GM23248 (cell line): ENCODE measurements around the gene MMP7. TPM values are rescaled to one million over a fixed set of nuclear protein-coding genes. Genes with fewer than 3 reads are reported as not detected.

Experiments
- DNase-seq: peaks from one replicate; pipeline ENCODE4 v3.0.0-alpha.2; 2015
- H2AFZ ChIP-seq: fragments of 200-600 bp; sonication (generic); 2 replicates; pipeline ENCODE4 v1.6.1; 2016; ENCODE audit warnings: antibody characterized with exemption
- H3F3A ChIP-seq: fragments of 200-600 bp; sonication (generic); 2 replicates; pipeline ENCODE4 v1.6.1; 2016; ENCODE audit warnings: mild to moderate bottlenecking, antibody characterized with exemption, mixed run types; ENCODE audit not compliant: insufficient read depth
- H3K27ac ChIP-seq: fragments of 200-600 bp; sonication (generic); 2 replicates; pipeline ENCODE4 v1.5.1; 2016; ENCODE audit warnings: mild to moderate bottlenecking
- H3K27me3 ChIP-seq: fragments of 200-600 bp; sonication (generic); replicated peaks from 2 replicates; pipeline ENCODE4 v1.6.1; 2016; ENCODE audit warnings: mild to moderate bottlenecking; ENCODE audit not compliant: insufficient read depth
- H3K36me3 ChIP-seq: fragments of 200-600 bp; sonication (generic); 2 replicates; pipeline ENCODE4 v1.6.1; 2016; ENCODE audit warnings: low read depth, mild to moderate bottlenecking
- H3K4me1 ChIP-seq: fragments of 200-600 bp; sonication (generic); 2 replicates; pipeline ENCODE4 v1.6.1; 2016; ENCODE audit warnings: mild to moderate bottlenecking; ENCODE audit not compliant: insufficient read depth
- H3K4me2 ChIP-seq: fragments of 200-600 bp; sonication (generic); one replicate; pipeline ENCODE4 v1.6.1; 2016; ENCODE audit warnings: mild to moderate bottlenecking; ENCODE audit not compliant: unreplicated experiment
- H3K4me3 ChIP-seq: fragments of 200-600 bp; sonication (generic); 2 replicates; pipeline ENCODE4 v1.5.1; 2016; ENCODE audit warnings: mild to moderate bottlenecking
- H3K79me2 ChIP-seq: fragments of 200-600 bp; sonication (generic); 2 replicates; pipeline ENCODE4 v1.6.1; 2016; ENCODE audit warnings: mild to moderate bottlenecking; ENCODE audit not compliant: insufficient read depth
- H3K9ac ChIP-seq: fragments of 200-600 bp; sonication (generic); 2 replicates; pipeline ENCODE4 v1.6.1; 2016; ENCODE audit warnings: mild to moderate bottlenecking
- H3K9me2 ChIP-seq: fragments of 200-600 bp; sonication (generic); 2 replicates; pipeline ENCODE4 v1.6.1; 2016; ENCODE audit warnings: mixed run types, mild to moderate bottlenecking, moderate library complexity; ENCODE audit not compliant: insufficient read depth
- H3K9me3 ChIP-seq: fragments of 200-600 bp; sonication (generic); one replicate; pipeline ENCODE4 v1.6.1; 2017; ENCODE audit warnings: low read depth
- H4K20me1 ChIP-seq: fragments of 200-600 bp; sonication (generic); 2 replicates; pipeline ENCODE4 v1.6.0; 2016; ENCODE audit not compliant: insufficient read depth
- EZH2 ChIP-seq: fragments of 200-600 bp; sonication (generic); IDR thresholded peaks from 2 replicates; pipeline ENCODE4 v1.6.1; 2018; ENCODE audit warnings: antibody characterized with exemption, mild to moderate bottlenecking; ENCODE audit not compliant: insufficient read depth, poor library complexity, severe bottlenecking
- EZH2phosphoT487 ChIP-seq: fragments of 200-600 bp; sonication (generic); IDR thresholded peaks from 2 replicates; pipeline ENCODE4 v1.6.1; 2018; ENCODE audit warnings: antibody characterized with exemption, moderate library complexity, mild to moderate bottlenecking, low read depth; ENCODE audit not compliant: insufficient read depth
- WGBS, 2 experiments: methylation state at CpG; one replicate each; pipeline ENCODE4 v1.1.6; 2015 to 2017; ENCODE audit warnings: low lambda C conversion rate in 2 of 2, low coverage in 1 of 2; ENCODE audit errors: missing lambda C conversion rate in 2 of 2; 5-methylcytosine and 5-hydroxymethylcytosine counted together
- in situ Hi-C: fragments of 300-500 bp; cut with MboI; formaldehyde crosslinking; loops from 2 replicates; pipeline ENCODE4 v1.15.0; 2020
- polyA plus RNA-seq: library from polyadenylated mRNA; unstranded; fragments of >200 nt; fragmentation: Nextera tagmentation; extraction: Ambion mirVana; gene quantifications from 2 replicates; pipeline ENCODE4 v1.2.1, GENCODE V29; 2016
- total RNA-seq: library from RNA; depleted of rRNA; stranded (reverse); fragments of >200 nt; shearing (Covaris generic); gene quantifications from 2 replicates; pipeline ENCODE4 v1.2.3, GENCODE V29; 2014

The MMP7 gene
- total and polyA plus RNA-seq, 2 experiments from 2014 or later: not detected

DNA sequence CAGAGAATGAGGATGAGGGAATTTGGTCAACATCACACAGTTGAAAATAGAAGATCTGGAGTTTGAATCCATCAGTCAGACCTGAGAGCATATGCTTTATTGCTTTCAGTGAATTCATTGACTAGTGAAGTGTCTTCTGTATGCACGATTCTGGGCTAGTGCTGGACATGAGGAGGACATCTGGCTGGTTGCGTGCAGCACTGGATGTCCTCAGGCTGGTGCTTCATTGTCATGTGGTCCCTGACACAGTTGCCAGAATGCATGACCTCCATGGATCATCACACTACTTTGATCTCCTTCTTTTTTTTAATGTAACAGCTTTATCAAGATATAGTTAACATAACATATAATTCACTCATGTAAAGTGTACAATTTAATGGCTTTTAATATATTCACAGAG lies 44.5 kb upstream of the MMP7 start:
- H3K9me2 ChIP-seq: no peaks in the 10 kb centered on the region
- no peaks in the 10 kb centered on the region for H4K20me1 ChIP-seq
- H3K4me1 ChIP-seq: 0 out of 2 replicates have a peak, but pooled peaks cover 2% of the 10 kb centered on the region
- H3K9ac ChIP-seq: no peak overlapping the region
- no peaks in the 10 kb centered on the region for H3K36me3 ChIP-seq
- H3K9me3 ChIP-seq: no peaks in the 10 kb centered on the region
- no peak overlapping the region for H3K27ac ChIP-seq
- H2AFZ ChIP-seq: no peak overlapping the region
- WGBS, 2 experiments: 13 to 17% methylated on average over 2 of the region's 2 CpGs
- H3K4me2 ChIP-seq: no peak overlapping the region
- in situ Hi-C loops: no loop called here
- no peak for TF ChIP-seq EZH2
- no peak for TF ChIP-seq EZH2phosphoT487
- H3K4me3 ChIP-seq: no peak overlapping the region
- H3K79me2 ChIP-seq: no peaks in the 10 kb centered on the region
- peak; percentile 10 for DNase-seq
- no peaks in the 10 kb centered on the region for H3F3A ChIP-seq
- no peaks in the 10 kb centered on the region for H3K27me3 ChIP-seq

DNA sequence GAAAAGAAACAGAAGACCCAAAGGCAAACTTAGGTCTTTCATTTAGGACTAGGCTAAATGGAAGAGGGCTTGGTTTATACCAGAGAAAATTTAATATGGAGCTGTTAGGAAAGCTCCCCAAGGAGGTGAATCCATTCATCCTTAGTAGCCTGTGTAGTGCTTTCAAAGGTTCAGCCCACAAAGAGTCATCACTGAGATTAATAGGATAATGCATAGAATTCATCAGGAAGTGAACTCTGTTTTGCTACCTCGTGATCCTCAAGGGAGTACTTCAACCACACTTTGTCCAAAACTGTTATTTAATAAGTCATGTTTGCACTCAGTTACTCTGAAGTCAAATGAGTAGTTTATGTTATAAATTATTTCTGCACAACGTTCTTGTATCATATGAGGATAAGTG lies 43.3 kb upstream of the MMP7 start:
- WGBS, 2 experiments: 17 to 20% methylated on average over 2 of the region's 2 CpGs
- Histone ChIP-seq H2AFZ (no peak overlapping the region), H4K20me1 (no peaks in the 10 kb centered on the region), H3K9me3 (no peaks in the 10 kb centered on the region), H3K9ac (no peak overlapping the region), H3K27ac (no peak overlapping the region), H3K36me3 (no peaks in the 10 kb centered on the region), H3K27me3 (no peaks in the 10 kb centered on the region), H3K4me3 (no peak overlapping the region), H3K79me2 (no peaks in the 10 kb centered on the region), H3F3A (no peaks in the 10 kb centered on the region), H3K9me2 (no peaks in the 10 kb centered on the region), H3K4me2 (no peak overlapping the region), H3K4me1 (no peaks in the 10 kb centered on the region)
- no peak for TF ChIP-seq EZH2
- no peak for TF ChIP-seq EZH2phosphoT487
- DNase-seq: no peak
- in situ Hi-C loops: no loop called here

DNA sequence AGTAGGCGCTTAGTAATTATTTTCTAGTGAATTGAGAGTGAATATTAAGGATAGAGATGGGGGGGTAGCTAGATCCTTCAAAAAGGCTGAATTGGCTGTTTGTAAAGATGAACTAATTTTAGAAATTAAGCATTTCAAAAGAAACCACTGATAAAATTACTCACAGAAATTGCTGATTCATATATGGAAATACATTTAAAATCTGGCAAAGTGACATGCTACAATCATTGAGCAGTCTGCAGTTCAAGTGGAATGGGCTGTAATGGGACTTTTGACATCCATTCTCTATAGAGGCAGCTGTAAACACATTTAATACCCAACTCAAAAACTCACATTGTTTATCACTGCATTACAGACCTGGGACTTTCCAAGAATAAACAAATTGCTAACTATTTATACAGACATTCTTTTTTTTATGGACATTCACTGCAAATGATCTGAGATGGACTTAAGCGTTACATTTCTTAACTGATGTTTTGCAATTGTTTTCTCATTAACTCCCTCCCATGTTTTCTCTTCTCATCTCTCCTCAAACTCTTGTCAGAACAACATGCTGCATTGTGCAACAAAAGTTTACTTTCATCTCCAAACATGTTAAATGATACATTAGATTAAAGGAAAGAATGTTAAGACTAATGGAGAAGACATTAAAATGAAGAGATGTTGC lies 42.1 kb upstream of the MMP7 start:
- no peaks in the 10 kb centered on the region for H3K79me2 ChIP-seq
- in situ Hi-C loops: no loop called here
- DNase-seq: peak; percentile 9
- no peaks in the 10 kb centered on the region for H3K36me3 ChIP-seq
- no peaks in the 10 kb centered on the region for H4K20me1 ChIP-seq
- H3K27me3 ChIP-seq: no peaks in the 10 kb centered on the region
- H3K9me3 ChIP-seq: no peaks in the 10 kb centered on the region
- TF ChIP-seq EZH2 (no peak), EZH2phosphoT487 (no peak)
- H3F3A ChIP-seq: no peaks in the 10 kb centered on the region
- WGBS, 2 experiments: 31 to 38% methylated on average over 2 of the region's 2 CpGs
- H3K9ac ChIP-seq: no peak overlapping the region
- no peak overlapping the region for H2AFZ ChIP-seq
- H3K4me3 ChIP-seq: no peak overlapping the region
- H3K27ac ChIP-seq: no peak overlapping the region
- no peak overlapping the region for H3K4me2 ChIP-seq
- no peaks in the 10 kb centered on the region for H3K9me2 ChIP-seq
- no peaks in the 10 kb centered on the region for H3K4me1 ChIP-seq

DNA sequence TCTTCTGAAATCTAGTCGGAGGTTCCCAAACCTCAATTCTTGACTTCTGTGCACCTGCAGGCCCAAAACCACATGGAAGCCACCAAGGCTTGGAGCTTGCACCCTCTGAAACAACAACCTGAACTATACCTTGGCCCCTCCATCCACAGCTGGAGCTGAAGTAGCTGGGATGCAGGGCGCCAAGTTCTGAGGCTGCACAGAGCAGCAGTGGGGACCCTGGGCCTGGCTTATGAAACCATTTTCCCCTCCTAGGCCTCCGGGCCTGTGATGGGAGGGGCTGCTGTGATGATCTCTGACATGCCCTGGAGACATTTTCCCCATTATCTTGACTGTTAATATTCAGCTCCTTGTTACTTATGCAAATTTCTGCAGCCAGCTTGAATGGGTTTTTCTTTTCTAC lies 38.3 kb upstream of the MMP7 start:
- no peak overlapping the region for H3K4me3 ChIP-seq
- WGBS, 2 experiments: 47 to 56% methylated on average over 3 of the region's 3 CpGs
- no peaks in the 10 kb centered on the region for H4K20me1 ChIP-seq
- no peak overlapping the region for H3K4me2 ChIP-seq
- no peak overlapping the region for H3K27ac ChIP-seq
- H3F3A ChIP-seq: peaks cover 3% of the 10 kb centered on the region; the same call in 1 of the 2 replicates
- H3K36me3 ChIP-seq: no peaks in the 10 kb centered on the region
- H3K9me3 ChIP-seq: no peaks in the 10 kb centered on the region
- no peak overlapping the region for H3K9ac ChIP-seq
- no peak overlapping the region for H2AFZ ChIP-seq
- in situ Hi-C loops: no loop called here
- no peaks in the 10 kb centered on the region for H3K9me2 ChIP-seq
- DNase-seq: no peak
- peaks cover 3% of the 10 kb centered on the region for H3K4me1 ChIP-seq
- TF ChIP-seq EZH2phosphoT487 (no peak), EZH2 (no peak)
- H3K27me3 ChIP-seq: no peaks in the 10 kb centered on the region
- H3K79me2 ChIP-seq: no peaks in the 10 kb centered on the region
